Fibroblast of the aortic adventitia (primary cell): ENCODE results near the gene SLC15A5. TPM values are rescaled to one million over a fixed set of nuclear protein-coding genes. Genes with fewer than 3 reads are reported as not detected.

Source experiments
- DNase-seq: peaks from one replicate; pipeline ENCODE4 v3.0.0-alpha.2; 2010; ENCODE audit warnings: low read depth
- H3K4me3 ChIP-seq: 2 replicates; pipeline ENCODE4 v1.5.1; 2011; ENCODE audit warnings: low read depth, mild to moderate bottlenecking, control low read depth, low read length, moderate library complexity
- total RNA-seq: library from RNA; depleted of rRNA; stranded (reverse); fragments of >200 nt; gene quantifications from 2 replicates; pipeline ENCODE4 v1.2.3, GENCODE V29; 2012; ENCODE audit warnings: low replicate concordance
- TF ChIP-seq, protein P1 (sequence below): IDR thresholded peaks from 2 replicates; pipeline ENCODE4 v1.5.1; 2011; ENCODE audit warnings: mild to moderate bottlenecking, low read length, control low read depth, inconsistent platforms; ENCODE audit not compliant: insufficient read depth

SLC15A5 gene
- total RNA-seq, 1 donor, result not detected

DNA sequence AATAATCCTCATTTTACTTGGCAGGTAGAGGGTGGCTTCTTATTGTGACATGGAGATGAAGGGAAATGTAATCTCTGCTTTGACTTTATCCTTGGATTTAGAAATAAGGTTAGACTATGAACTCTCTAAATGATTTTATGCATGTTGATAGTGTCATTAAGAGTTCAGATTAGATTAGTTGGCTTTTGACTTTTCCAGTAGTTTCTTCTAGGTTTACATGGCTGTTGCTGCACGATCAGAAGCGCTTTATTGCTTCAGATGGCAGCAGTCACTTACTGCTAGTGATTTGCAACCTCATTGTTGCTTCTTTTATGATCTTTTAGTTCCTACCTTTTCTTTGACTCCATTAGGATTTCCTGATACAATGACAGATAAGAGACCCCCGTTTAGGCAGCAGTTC lies 32.3 kb downstream of the SLC15A5 start:
- TF ChIP-seq, protein P1, sequence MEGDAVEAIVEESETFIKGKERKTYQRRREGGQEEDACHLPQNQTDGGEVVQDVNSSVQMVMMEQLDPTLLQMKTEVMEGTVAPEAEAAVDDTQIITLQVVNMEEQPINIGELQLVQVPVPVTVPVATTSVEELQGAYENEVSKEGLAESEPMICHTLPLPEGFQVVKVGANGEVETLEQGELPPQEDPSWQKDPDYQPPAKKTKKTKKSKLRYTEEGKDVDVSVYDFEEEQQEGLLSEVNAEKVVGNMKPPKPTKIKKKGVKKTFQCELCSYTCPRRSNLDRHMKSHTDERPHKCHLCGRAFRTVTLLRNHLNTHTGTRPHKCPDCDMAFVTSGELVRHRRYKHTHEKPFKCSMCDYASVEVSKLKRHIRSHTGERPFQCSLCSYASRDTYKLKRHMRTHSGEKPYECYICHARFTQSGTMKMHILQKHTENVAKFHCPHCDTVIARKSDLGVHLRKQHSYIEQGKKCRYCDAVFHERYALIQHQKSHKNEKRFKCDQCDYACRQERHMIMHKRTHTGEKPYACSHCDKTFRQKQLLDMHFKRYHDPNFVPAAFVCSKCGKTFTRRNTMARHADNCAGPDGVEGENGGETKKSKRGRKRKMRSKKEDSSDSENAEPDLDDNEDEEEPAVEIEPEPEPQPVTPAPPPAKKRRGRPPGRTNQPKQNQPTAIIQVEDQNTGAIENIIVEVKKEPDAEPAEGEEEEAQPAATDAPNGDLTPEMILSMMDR, result no peak
- DNase-seq, result no peak

GRCh38 chr12:16243487-16244412 lies 33.7 kb downstream of the SLC15A5 start:
- no peak overlapping the region for H3K4me3 ChIP-seq
- TF ChIP-seq, protein P1, result no peak
- DNase-seq, result no peak

More for the DNA sequence above, 32.3 kb downstream of the SLC15A5 start:
- no peak overlapping the region for H3K4me3 ChIP-seq

DNA sequence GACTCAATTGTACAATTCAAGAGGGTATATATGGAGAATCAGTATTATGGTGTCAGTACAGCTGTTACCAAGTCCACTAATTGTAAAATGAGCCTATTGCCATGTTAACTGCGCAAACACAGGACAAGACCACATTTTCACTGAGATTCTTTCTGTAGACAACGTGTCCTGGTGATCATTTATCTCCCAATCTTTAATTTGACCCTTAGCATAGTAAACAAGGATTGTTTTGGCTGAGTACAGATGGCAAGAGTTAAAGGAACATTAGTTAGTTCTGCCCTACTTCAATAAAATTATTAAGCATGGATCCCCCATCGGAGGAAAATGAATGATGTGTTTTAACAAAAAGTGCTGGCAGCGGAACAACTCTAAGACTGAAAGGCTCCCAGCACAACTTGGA lies 36.1 kb downstream of the SLC15A5 start:
- no peak overlapping the region for H3K4me3 ChIP-seq
- DNase-seq, result no peak
- TF ChIP-seq, protein P1, result no peak

DNA sequence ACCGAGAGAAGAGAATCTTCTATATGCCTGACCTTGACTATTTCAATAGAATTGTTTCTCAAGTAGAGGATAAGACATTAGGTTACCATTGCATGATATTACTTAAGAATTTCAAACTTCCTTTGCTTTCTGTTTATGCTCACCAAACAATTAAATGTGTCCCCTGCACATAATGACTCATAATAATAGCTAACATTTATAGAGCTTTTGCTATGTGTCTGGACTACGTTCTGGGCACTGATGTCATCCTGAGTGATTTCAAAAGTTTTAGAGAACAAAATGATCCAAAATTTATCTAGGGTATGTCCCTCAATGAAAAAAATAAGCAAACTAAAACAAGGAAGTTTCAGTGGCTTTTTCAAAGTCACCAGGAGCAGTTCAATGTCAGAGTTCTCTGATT lies 38.8 kb downstream of the SLC15A5 start:
- TF ChIP-seq, protein P1, result no peak
- H3K4me3 ChIP-seq, result no peak overlapping the region
- DNase-seq, result peak; percentile 15

GRCh38 chr12:16229676-16230075 lies 47.8 kb downstream of the SLC15A5 start:
- H3K4me3 ChIP-seq, result no peak overlapping the region
- TF ChIP-seq, protein P1, result no peak
- peak; percentile 1 for DNase-seq

DNA sequence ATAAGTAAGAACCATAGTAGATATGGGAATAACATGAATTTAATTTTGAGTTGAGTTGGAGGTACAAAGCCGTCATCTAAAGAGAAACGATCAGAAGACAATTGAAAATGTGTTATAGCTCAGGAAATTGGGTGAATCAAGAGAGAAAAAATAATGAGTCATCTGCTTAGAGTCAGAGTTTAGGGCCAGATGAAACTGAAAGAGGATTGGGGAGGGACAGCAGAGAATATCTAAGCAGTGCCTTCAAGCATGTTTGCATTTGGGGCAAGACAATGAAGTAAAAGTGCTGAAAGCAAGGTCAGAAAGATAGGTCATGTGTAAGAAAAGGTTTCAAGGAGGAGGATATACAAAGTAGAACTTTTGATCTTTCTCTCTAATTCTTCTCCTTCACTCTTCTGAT lies 49.4 kb downstream of the SLC15A5 start:
- DNase-seq, result peak; percentile 2
- TF ChIP-seq, protein P1, result no peak
- H3K4me3 ChIP-seq, result no peak overlapping the region
